KMS-11 (cell line): Measurements from ENCODE around the gene MAN2A1.

ENCODE experiments used
- H2AFZ ChIP-seq: fragments of 200-600 bp; sonication (generic); 2 replicates; pipeline ENCODE4 v1.6.1; 2016; ENCODE audit warnings: antibody characterized with exemption, mixed run types, low read depth
- H3K27ac ChIP-seq: fragments of 200-600 bp; sonication (generic); 2 replicates; pipeline ENCODE4 v1.6.1; 2016; ENCODE audit warnings: mild to moderate bottlenecking, mixed run types
- H3K27me3 ChIP-seq: fragments of 200-600 bp; sonication (generic); 2 replicates; pipeline ENCODE4 v1.6.1; 2017; ENCODE audit warnings: mild to moderate bottlenecking, low read depth, mixed run types, moderate library complexity; ENCODE audit not compliant: insufficient read depth
- H3K36me3 ChIP-seq: fragments of 200-600 bp; sonication (generic); 2 replicates; pipeline ENCODE4 v1.6.1; 2017; ENCODE audit warnings: mild to moderate bottlenecking, mixed run types; ENCODE audit not compliant: insufficient read depth
- H3K4me1 ChIP-seq: fragments of 200-600 bp; sonication (generic); 2 replicates; pipeline ENCODE4 v1.6.1; 2016; ENCODE audit warnings: mild to moderate bottlenecking, low read depth, mixed run types; ENCODE audit not compliant: poor library complexity, severe bottlenecking
- H3K4me2 ChIP-seq: fragments of 200-600 bp; sonication (generic); 2 replicates; pipeline ENCODE4 v1.7.0; 2016; ENCODE audit warnings: mild to moderate bottlenecking, mixed run types
- H3K4me3 ChIP-seq: fragments of 200-600 bp; sonication (generic); IDR thresholded peaks from 2 replicates; pipeline ENCODE4 v1.6.1; 2017; ENCODE audit warnings: low read depth, low read length, mixed read lengths; ENCODE audit not compliant: insufficient read depth
- H3K79me2 ChIP-seq: fragments of 200-600 bp; sonication (generic); 2 replicates; pipeline ENCODE4 v1.6.1; 2016; ENCODE audit warnings: low read depth, mixed run types; ENCODE audit not compliant: insufficient read depth
- H3K9ac ChIP-seq: fragments of 200-600 bp; sonication (generic); 2 replicates; pipeline ENCODE4 v1.6.1; 2016; ENCODE audit warnings: mild to moderate bottlenecking, mixed run types
- H4K20me1 ChIP-seq: fragments of 200-600 bp; sonication (generic); 2 replicates; pipeline ENCODE4 v1.6.1; 2016; ENCODE audit warnings: mild to moderate bottlenecking, mixed run types; ENCODE audit not compliant: insufficient read depth
- TF ChIP-seq, protein P1 (sequence below): fragments of 200-600 bp; sonication (generic); conservative IDR thresholded peaks from 2 replicates; pipeline ENCODE4 v1.6.1; 2017; ENCODE audit warnings: low read depth, mild to moderate bottlenecking, antibody characterized with exemption, low read length, moderate library complexity, mixed read lengths

MAN2A1 gene

DNA sequence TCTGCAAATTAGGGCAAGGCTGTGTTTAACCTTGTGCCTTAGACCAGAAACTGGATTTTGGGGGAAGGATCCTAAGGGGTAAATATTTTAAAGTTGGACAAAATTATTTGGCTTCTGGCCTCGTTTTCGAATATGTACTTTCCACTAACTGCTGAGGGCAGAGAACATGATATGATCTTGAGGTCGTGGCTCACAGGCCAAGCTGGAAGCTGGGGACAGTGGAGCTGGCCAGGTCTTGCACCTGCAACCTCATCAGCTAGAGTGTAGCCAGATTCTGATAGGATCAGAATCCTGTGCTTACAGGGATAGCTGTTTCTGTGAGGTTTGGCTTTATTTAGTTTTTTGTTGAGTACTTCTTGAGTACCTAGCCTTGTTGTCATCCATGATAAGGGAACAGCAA is 24.9 kb downstream of the MAN2A1 start:
- H3K79me2 ChIP-seq: peaks cover 90% of the 10 kb centered on the region
- H3K27me3 ChIP-seq: no peaks in the 10 kb centered on the region
- H3K4me2 ChIP-seq: 0 out of 2 replicates have a peak overlapping the region, but pooled peaks have one; percentile 40
- no peaks in the 10 kb centered on the region; the same call in 1 of the 2 replicates for H3K36me3 ChIP-seq
- no peak overlapping the region for H3K4me3 ChIP-seq
- H3K27ac ChIP-seq: no peak overlapping the region; the same call in 1 of the 2 replicates
- TF ChIP-seq, protein P1, sequence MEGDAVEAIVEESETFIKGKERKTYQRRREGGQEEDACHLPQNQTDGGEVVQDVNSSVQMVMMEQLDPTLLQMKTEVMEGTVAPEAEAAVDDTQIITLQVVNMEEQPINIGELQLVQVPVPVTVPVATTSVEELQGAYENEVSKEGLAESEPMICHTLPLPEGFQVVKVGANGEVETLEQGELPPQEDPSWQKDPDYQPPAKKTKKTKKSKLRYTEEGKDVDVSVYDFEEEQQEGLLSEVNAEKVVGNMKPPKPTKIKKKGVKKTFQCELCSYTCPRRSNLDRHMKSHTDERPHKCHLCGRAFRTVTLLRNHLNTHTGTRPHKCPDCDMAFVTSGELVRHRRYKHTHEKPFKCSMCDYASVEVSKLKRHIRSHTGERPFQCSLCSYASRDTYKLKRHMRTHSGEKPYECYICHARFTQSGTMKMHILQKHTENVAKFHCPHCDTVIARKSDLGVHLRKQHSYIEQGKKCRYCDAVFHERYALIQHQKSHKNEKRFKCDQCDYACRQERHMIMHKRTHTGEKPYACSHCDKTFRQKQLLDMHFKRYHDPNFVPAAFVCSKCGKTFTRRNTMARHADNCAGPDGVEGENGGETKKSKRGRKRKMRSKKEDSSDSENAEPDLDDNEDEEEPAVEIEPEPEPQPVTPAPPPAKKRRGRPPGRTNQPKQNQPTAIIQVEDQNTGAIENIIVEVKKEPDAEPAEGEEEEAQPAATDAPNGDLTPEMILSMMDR: no peak
- no peak overlapping the region for H2AFZ ChIP-seq
- H3K4me1 ChIP-seq: peaks cover 65% of the 10 kb centered on the region
- H4K20me1 ChIP-seq: peaks cover 31% of the 10 kb centered on the region
- H3K9ac ChIP-seq: no peak overlapping the region

- no peak overlapping the region for H3K4me2 ChIP-seq
- peaks cover 12% of the 10 kb centered on the region for H4K20me1 ChIP-seq
- no peaks in the 10 kb centered on the region; the same call in 1 of the 2 replicates for H3K36me3 ChIP-seq
- H3K9ac ChIP-seq: no peak overlapping the region
- no peak overlapping the region for H2AFZ ChIP-seq
- H3K79me2 ChIP-seq: peaks cover 81% of the 10 kb centered on the region
- H3K4me1 ChIP-seq: peaks cover 49% of the 10 kb centered on the region
- no peaks in the 10 kb centered on the region for H3K27me3 ChIP-seq
- TF ChIP-seq, protein P1: no peak
- H3K4me3 ChIP-seq: no peak overlapping the region
- no peak overlapping the region for H3K27ac ChIP-seq
These were observed 28.5 kb downstream of the MAN2A1 start for GRCh38 chr5:109718216-109718615.

DNA sequence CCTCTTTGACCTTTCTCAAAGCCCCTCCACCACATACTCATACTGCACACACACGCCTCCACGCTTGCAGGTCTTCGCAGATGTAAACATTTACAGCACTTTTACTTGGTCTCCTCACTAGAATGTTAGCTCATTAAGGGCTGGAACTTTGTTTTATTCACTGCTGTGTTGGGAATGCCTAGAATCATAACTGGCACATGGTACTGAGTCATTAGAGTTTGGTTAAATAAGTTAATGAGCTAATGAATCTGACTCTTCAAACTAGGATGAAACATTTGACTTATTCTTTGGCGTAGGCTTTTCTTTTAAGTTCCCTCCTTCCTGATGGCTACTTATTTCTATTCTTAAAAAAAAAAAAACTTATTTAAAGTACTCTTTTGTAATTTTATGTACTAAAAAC is 28.9 kb downstream of the MAN2A1 start:
- TF ChIP-seq, protein P1: no peak
- Histone ChIP-seq H3K27me3 (no peaks in the 10 kb centered on the region), H3K9ac (no peak overlapping the region), H3K27ac (no peak overlapping the region), H3K4me3 (no peak overlapping the region), H3K4me2 (no peak overlapping the region), H2AFZ (no peak overlapping the region), H3K79me2 (peaks cover 81% of the 10 kb centered on the region), H4K20me1 (peaks cover 12% of the 10 kb centered on the region), H3K36me3 (no peaks in the 10 kb centered on the region; the same call in 1 of the 2 replicates), H3K4me1 (peaks cover 45% of the 10 kb centered on the region)

GRCh38 chr5:109719978-109720377 is 30.3 kb downstream of the MAN2A1 start:
- Histone ChIP-seq H3K36me3 (no peaks in the 10 kb centered on the region; the same call in 1 of the 2 replicates), H3K4me2 (no peak overlapping the region), H3K4me1 (peaks cover 32% of the 10 kb centered on the region), H2AFZ (no peak overlapping the region), H3K27ac (no peak overlapping the region), H3K27me3 (no peaks in the 10 kb centered on the region), H4K20me1 (peaks cover 12% of the 10 kb centered on the region), H3K79me2 (peaks cover 73% of the 10 kb centered on the region), H3K9ac (no peak overlapping the region), H3K4me3 (no peak overlapping the region)
- TF ChIP-seq, protein P1: no peak
